GM19463 (cell line): ENCODE data around the gene APOL2.
"Not testable (repeated sequence)": the region's sequence is repeated elsewhere in the genome, so short reads cannot be mapped to it uniquely, and the experiment has no call there.

Source experiments
- ATAC-seq: cut with Tn5 transposase; IDR thresholded peaks from one replicate; pipeline ENCODE4 v1.9.1; 2021; ENCODE audit warnings: mild to moderate bottlenecking, moderate library complexity; ENCODE audit not compliant: unreplicated experiment

APOL2 gene

GRCh38 chr22:36223504-36223903 is 15.8 kb downstream of the APOL2 start:
- no peak for ATAC-seq

- no peak for ATAC-seq
Observed at GRCh38 chr22:36222887-36223450, 16.4 kb downstream of the APOL2 start.

- ATAC-seq, result no peak
Observed at GRCh38 chr22:36221799-36222751, 17.3 kb downstream of the APOL2 start.

- ATAC-seq, result no peak
Observed at GRCh38 chr22:36220451-36220921, 18.8 kb downstream of the APOL2 start.

- ATAC-seq, result no peak
Observed at GRCh38 chr22:36218648-36219193, 20.6 kb downstream of the APOL2 start.

- ATAC-seq, result no peak
Observed at GRCh38 chr22:36215981-36216380, 23.3 kb downstream of the APOL2 start.

GRCh38 chr22:36213586-36213985 is 25.7 kb downstream of the APOL2 start:
- no peak for ATAC-seq

GRCh38 chr22:36212901-36213300 is 26.4 kb downstream of the APOL2 start:
- no peak for ATAC-seq

- ATAC-seq, result no peak
Observed at GRCh38 chr22:36211237-36211861, 28.0 kb downstream of the APOL2 start.

- ATAC-seq, result no peak
Observed at GRCh38 chr22:36210224-36210623, 29.1 kb downstream of the APOL2 start.

- ATAC-seq, result not testable (repeated sequence)
Observed at GRCh38 chr22:36209488-36209908, 29.8 kb downstream of the APOL2 start.

- ATAC-seq, result no peak
Observed at GRCh38 chr22:36208914-36209313, 30.4 kb downstream of the APOL2 start.

- ATAC-seq, result no peak
Observed at GRCh38 chr22:36208162-36208765, 31.1 kb downstream of the APOL2 start.

GRCh38 chr22:36206255-36206654 is 33.1 kb downstream of the APOL2 start:
- no peak for ATAC-seq

GRCh38 chr22:36205573-36205972 is 33.8 kb downstream of the APOL2 start:
- not testable (repeated sequence) for ATAC-seq

- no peak for ATAC-seq
Observed at GRCh38 chr22:36204632-36205015, 34.7 kb downstream of the APOL2 start.

GRCh38 chr22:36204001-36204631 is 35.2 kb downstream of the APOL2 start:
- ATAC-seq, result no peak

GRCh38 chr22:36203441-36203840 is 35.9 kb downstream of the APOL2 start:
- not testable (repeated sequence) for ATAC-seq

- ATAC-seq, result not testable (repeated sequence)
Observed at GRCh38 chr22:36202906-36203305, 36.4 kb downstream of the APOL2 start.

GRCh38 chr22:36201630-36202319 is 37.6 kb downstream of the APOL2 start, which contains the start of gene APOL4:
Gene APOL4 (minus strand): TSS chr22:36201809. CDS start chr22:36201734, 75 bp downstream.
- ATAC-seq, result no peak
